ENCODE data around the gene MIOX. TPM values are rescaled to one million over a fixed set of nuclear protein-coding genes. Genes with fewer than 3 reads are reported as not detected.
"Not testable (repeated sequence)": the region's sequence is repeated elsewhere in the genome, so short reads cannot be mapped to it uniquely, and the experiment has no call there.

Gene MIOX
- total RNA-seq, 8 experiments from 2014 or later, result 0.13 to 0.52 (median 0.36) TPM; not detected in 4

- H3K4me1 ChIP-seq (replicated peaks in 1 of 2), result peaks cover 14 to 18% of the 10 kb centered on the region in 2 donors
- ATAC-seq (replicated peaks in 6 of 8), result peak; percentile 65 to 77 (median 72)
- in situ Hi-C loops (cut with MboI; ENCODE audit: low pct_unique_long_range_greater_than_20kb in 2 of 9, low sequenced_read_pairs in 9 of 9, unreplicated experiment in 9 of 9), result no loop called here
- peak within 1 kb of the TSS; percentile 80 to 100 (median 98) for H3K4me3 ChIP-seq
- WGBS, 10 experiments, result 0 to 29% (median 0%) methylated on average over 1 to 10 of the region's 76 CpGs; no CpG with 5 or more reads in 1 of the 10 experiments
- H3K27ac ChIP-seq, result peak within 1 kb of the TSS; percentile 94 to 98
Observed at GRCh38 chr22:50507991-50508884, 21.6 kb downstream of the MIOX start, which contains the start of gene NCAPH2. NCAPH2 (plus strand) TSS chr22:50508224; CDS start chr22:50508338, 114 bp downstream.

GRCh38 chr22:50508897-50509296 is 22.2 kb downstream of the MIOX start:
- in situ Hi-C loops (cut with MboI; ENCODE audit: low pct_unique_long_range_greater_than_20kb in 2 of 9, low sequenced_read_pairs in 9 of 9, unreplicated experiment in 9 of 9), result no loop called here
- no peak for ATAC-seq (replicated peaks in 6 of 8)
- peak overlapping the region; percentile 70 to 100 (median 91) for H3K4me3 ChIP-seq
- H3K27ac ChIP-seq, result peak overlapping the region; percentile 94 to 98
- 0 to 19% (median 7%) methylated on average over 1 to 3 of the region's 3 CpGs; no CpG with 5 or more reads in 1 of the 10 experiments for WGBS, 10 experiments
- peaks cover 14 to 18% of the 10 kb centered on the region in 2 donors for H3K4me1 ChIP-seq (replicated peaks in 1 of 2)

GRCh38 chr22:50513175-50513574 is 26.5 kb downstream of the MIOX start:
- H3K4me3 ChIP-seq, result no peak overlapping the region
- no peak for ATAC-seq (replicated peaks in 6 of 8)
- H3K4me1 ChIP-seq (replicated peaks in 1 of 2), result peaks cover 8 to 12% of the 10 kb centered on the region in 2 donors
- no peak overlapping the region for H3K27ac ChIP-seq
- WGBS, 10 experiments, result 70 to 100% (median 100%) methylated on average over 1 to 3 of the region's 15 CpGs; no CpG with 5 or more reads in 5 of the 10 experiments
- in situ Hi-C loops (cut with MboI; ENCODE audit: low pct_unique_long_range_greater_than_20kb in 2 of 9, low sequenced_read_pairs in 9 of 9, unreplicated experiment in 9 of 9), result no loop called here

- WGBS, 10 experiments, result 88 to 100% (median 95%) methylated on average over 3 to 4 of the region's 8 CpGs; no CpG with 5 or more reads in 7 of the 10 experiments
- no peak overlapping the region for H3K27ac ChIP-seq
- no peak for ATAC-seq (replicated peaks in 6 of 8)
- H3K4me1 ChIP-seq (replicated peaks in 1 of 2), result no peaks in the 10 kb centered on the region
- in situ Hi-C loops (cut with MboI; ENCODE audit: low pct_unique_long_range_greater_than_20kb in 2 of 9, low sequenced_read_pairs in 9 of 9, unreplicated experiment in 9 of 9), result no loop called here
- no peak overlapping the region for H3K4me3 ChIP-seq
Observed at GRCh38 chr22:50516068-50516467, 29.4 kb downstream of the MIOX start.

GRCh38 chr22:50516891-50517290 is 30.2 kb downstream of the MIOX start:
- in situ Hi-C loops (cut with MboI; ENCODE audit: low pct_unique_long_range_greater_than_20kb in 2 of 9, low sequenced_read_pairs in 9 of 9, unreplicated experiment in 9 of 9), result no loop called here
- no peak overlapping the region for H3K4me3 ChIP-seq
- H3K27ac ChIP-seq, result no peak overlapping the region
- H3K4me1 ChIP-seq (replicated peaks in 1 of 2), result no peaks in the 10 kb centered on the region
- WGBS, 10 experiments, result 60 to 100% (median 83%) methylated on average over 1 to 12 of the region's 16 CpGs; no CpG with 5 or more reads in 5 of the 10 experiments
- peak in 3 of 8 experiments; percentile 4 to 12 (median 10) for ATAC-seq (replicated peaks in 6 of 8)

GRCh38 chr22:50517495-50518260 is 31.0 kb downstream of the MIOX start:
- in situ Hi-C loops (cut with MboI; ENCODE audit: low pct_unique_long_range_greater_than_20kb in 2 of 9, low sequenced_read_pairs in 9 of 9, unreplicated experiment in 9 of 9), result no loop called here
- 81 to 85% methylated on average over 4 to 5 of the region's 20 CpGs; no CpG with 5 or more reads in 8 of the 10 experiments for WGBS, 10 experiments
- ATAC-seq (replicated peaks in 6 of 8), result no peak
- Histone ChIP-seq H3K4me3 (no peak overlapping the region), H3K4me1 (replicated peaks in 1 of 2) (no peaks in the 10 kb centered on the region), H3K27ac (no peak overlapping the region)

GRCh38 chr22:50518606-50519005 is 31.9 kb downstream of the MIOX start:
- in situ Hi-C loops (cut with MboI; ENCODE audit: low pct_unique_long_range_greater_than_20kb in 2 of 9, low sequenced_read_pairs in 9 of 9, unreplicated experiment in 9 of 9), result no loop called here
- Histone ChIP-seq H3K4me3 (no peak overlapping the region), H3K4me1 (replicated peaks in 1 of 2) (no peaks in the 10 kb centered on the region), H3K27ac (no peak overlapping the region)
- ATAC-seq (replicated peaks in 6 of 8), result no peak
- 70 to 95% (median 80%) methylated on average over 1 to 3 of the region's 7 CpGs; no CpG with 5 or more reads in 7 of the 10 experiments for WGBS, 10 experiments

- H3K4me1 ChIP-seq (replicated peaks in 1 of 2), result peaks cover 0 to under 1% of the 10 kb centered on the region in 2 donors
- no peak overlapping the region for H3K4me3 ChIP-seq
- 89 to 100% (median 97%) methylated on average over 1 to 6 of the region's 8 CpGs; no CpG with 5 or more reads in 4 of the 10 experiments for WGBS, 10 experiments
- H3K27ac ChIP-seq, result no peak overlapping the region
- in situ Hi-C loops (cut with MboI; ENCODE audit: low pct_unique_long_range_greater_than_20kb in 2 of 9, low sequenced_read_pairs in 9 of 9, unreplicated experiment in 9 of 9), result no loop called here
- no peak for ATAC-seq (replicated peaks in 6 of 8)
Observed at GRCh38 chr22:50519151-50519550, 32.5 kb downstream of the MIOX start.

- H3K4me3 ChIP-seq; H3K4me1 ChIP-seq (replicated peaks in 1 of 2); ATAC-seq (replicated peaks in 6 of 8); H3K27ac ChIP-seq; in situ Hi-C loops (cut with MboI; ENCODE audit: low pct_unique_long_range_greater_than_20kb in 2 of 9, low sequenced_read_pairs in 9 of 9, unreplicated experiment in 9 of 9): not testable (repeated sequence)
- 100% methylated on average over 1 to 5 of the region's 8 CpGs; no CpG with 5 or more reads in 5 of the 10 experiments for WGBS, 10 experiments
Observed at GRCh38 chr22:50520184-50520583, 33.5 kb downstream of the MIOX start.

- in situ Hi-C loops (cut with MboI; ENCODE audit: low pct_unique_long_range_greater_than_20kb in 2 of 9, low sequenced_read_pairs in 9 of 9, unreplicated experiment in 9 of 9), result no loop called here
- 70 to 100% (median 96%) methylated on average over 2 to 5 of the region's 13 CpGs; no CpG with 5 or more reads in 6 of the 10 experiments for WGBS, 10 experiments
Observed at GRCh38 chr22:50520826-50521453, 34.3 kb downstream of the MIOX start.

GRCh38 chr22:50521710-50522109 is 35.1 kb downstream of the MIOX start:
- H3K27ac ChIP-seq, result no peak overlapping the region
- in situ Hi-C loops (cut with MboI; ENCODE audit: low pct_unique_long_range_greater_than_20kb in 2 of 9, low sequenced_read_pairs in 9 of 9, unreplicated experiment in 9 of 9), result no loop called here
- no peak for ATAC-seq (replicated peaks in 6 of 8)
- H3K4me3 ChIP-seq, result no peak overlapping the region
- peaks cover 7 to 8% of the 10 kb centered on the region in 2 donors for H3K4me1 ChIP-seq (replicated peaks in 1 of 2)
- WGBS, 10 experiments, result 100% methylated on average over 1 to 3 of the region's 10 CpGs; no CpG with 5 or more reads in 8 of the 10 experiments

More at GRCh38 chr22:50520826-50521453, 34.3 kb downstream of the MIOX start:
- Histone ChIP-seq H3K4me3 (no peak overlapping the region), H3K4me1 (replicated peaks in 1 of 2) (peaks cover 5 to 6% of the 10 kb centered on the region in 2 donors), H3K27ac (no peak overlapping the region)
- ATAC-seq (replicated peaks in 6 of 8), result no peak

GRCh38 chr22:50522208-50522805 is 35.6 kb downstream of the MIOX start:
- in situ Hi-C loops (cut with MboI; ENCODE audit: low pct_unique_long_range_greater_than_20kb in 2 of 9, low sequenced_read_pairs in 9 of 9, unreplicated experiment in 9 of 9), result no loop called here
- no peak overlapping the region for H3K27ac ChIP-seq
- H3K4me3 ChIP-seq, result no peak overlapping the region
- peaks cover 13 to 14% of the 10 kb centered on the region in 2 donors for H3K4me1 ChIP-seq (replicated peaks in 1 of 2)
- ATAC-seq (replicated peaks in 6 of 8), result no peak
- 90 to 92% methylated on average over 2 of the region's 15 CpGs; no CpG with 5 or more reads in 8 of the 10 experiments for WGBS, 10 experiments
